OCI-LY1 (cell line): ENCODE data around the gene GFOD1.

Source experiments
- H2AFZ ChIP-seq: fragments of 200-600 bp; sonication (generic), shearing (Covaris generic); 2 replicates; pipeline ENCODE4 v1.6.0; 2014; ENCODE audit warnings: antibody characterized with exemption, mild to moderate bottlenecking, low read length
- H3F3A ChIP-seq: fragments of 200-600 bp; sonication (generic), shearing (Covaris generic); 2 replicates; pipeline ENCODE4 v1.6.0; 2014; ENCODE audit warnings: mild to moderate bottlenecking, antibody characterized with exemption, low read length, moderate library complexity; ENCODE audit not compliant: insufficient read depth
- H3K27ac ChIP-seq: fragments of 200-600 bp; sonication (generic); 2 replicates; pipeline ENCODE4 v1.5.1; 2014; ENCODE audit warnings: low read length, mixed run types, mild to moderate bottlenecking, low read depth; ENCODE audit not compliant: poor library complexity, severe bottlenecking
- H3K27me3 ChIP-seq: fragments of 200-600 bp; sonication (generic); 2 replicates; pipeline ENCODE4 v1.6.0; 2014; ENCODE audit warnings: antibody characterized with exemption, mild to moderate bottlenecking, low read length, moderate library complexity; ENCODE audit not compliant: insufficient read depth
- H3K36me3 ChIP-seq: fragments of 200-600 bp; sonication (generic); 2 replicates; pipeline ENCODE4 v1.6.1; 2014; ENCODE audit warnings: mild to moderate bottlenecking, antibody characterized with exemption, low read length, moderate library complexity, mixed read lengths; ENCODE audit not compliant: insufficient read depth
- H3K4me1 ChIP-seq: fragments of 200-600 bp; sonication (generic); 2 replicates; pipeline ENCODE4 v1.5.1; 2014; ENCODE audit warnings: mild to moderate bottlenecking, low read length, moderate library complexity; ENCODE audit not compliant: insufficient read depth, severe bottlenecking
- H3K4me2 ChIP-seq: fragments of 200-600 bp; sonication (generic), shearing (Covaris generic); 2 replicates; pipeline ENCODE4 v1.6.1; 2014; ENCODE audit warnings: low read length
- H3K4me3 ChIP-seq: fragments of 200-600 bp; sonication (generic); 2 replicates; pipeline ENCODE4 v1.5.1; 2014; ENCODE audit warnings: low read length, low read depth, mild to moderate bottlenecking, mixed read lengths; ENCODE audit not compliant: poor library complexity, severe bottlenecking
- H3K79me2 ChIP-seq: fragments of 200-600 bp; shearing (Covaris generic); 2 replicates; pipeline ENCODE4 v1.6.1; 2016; ENCODE audit warnings: mixed run types, low read length, mixed read lengths; ENCODE audit not compliant: insufficient read depth
- H3K9ac ChIP-seq: fragments of 200-600 bp; sonication (generic), shearing (Covaris generic); 2 replicates; pipeline ENCODE4 v1.6.1; 2014; ENCODE audit warnings: mild to moderate bottlenecking, low read length, mixed read lengths
- H3K9me2 ChIP-seq: fragments of 200-600 bp; sonication (generic), shearing (Covaris generic); 2 replicates; pipeline ENCODE4 v1.6.1; 2014; ENCODE audit warnings: low read depth, mild to moderate bottlenecking, low read length, mixed read lengths
- H3K9me3 ChIP-seq: fragments of 200-600 bp; shearing (Covaris generic); 2 replicates; pipeline ENCODE4 v1.6.1; 2014; ENCODE audit warnings: low read length, mixed read lengths
- H4K20me1 ChIP-seq: fragments of 200-600 bp; sonication (generic), shearing (Covaris generic); 2 replicates; pipeline ENCODE4 v1.6.0; 2016; ENCODE audit warnings: mild to moderate bottlenecking, low read length; ENCODE audit not compliant: insufficient read depth
- EZH2 ChIP-seq: fragments of 200-600 bp; sonication (generic), shearing (Covaris generic); IDR thresholded peaks from 2 replicates; pipeline ENCODE4 v1.8.0; 2017; ENCODE audit warnings: borderline replicate concordance, mixed run types, mild to moderate bottlenecking, antibody characterized with exemption, low read length, moderate library complexity, mixed read lengths
- TF ChIP-seq, protein P1 (sequence below): fragments of 200-600 bp; sonication (generic), shearing (Covaris generic); IDR thresholded peaks from 2 replicates; pipeline ENCODE4 v1.5.1; 2017; ENCODE audit warnings: mild to moderate bottlenecking, antibody characterized with exemption, low read length, moderate library complexity, mixed read lengths

The GFOD1 gene

DNA sequence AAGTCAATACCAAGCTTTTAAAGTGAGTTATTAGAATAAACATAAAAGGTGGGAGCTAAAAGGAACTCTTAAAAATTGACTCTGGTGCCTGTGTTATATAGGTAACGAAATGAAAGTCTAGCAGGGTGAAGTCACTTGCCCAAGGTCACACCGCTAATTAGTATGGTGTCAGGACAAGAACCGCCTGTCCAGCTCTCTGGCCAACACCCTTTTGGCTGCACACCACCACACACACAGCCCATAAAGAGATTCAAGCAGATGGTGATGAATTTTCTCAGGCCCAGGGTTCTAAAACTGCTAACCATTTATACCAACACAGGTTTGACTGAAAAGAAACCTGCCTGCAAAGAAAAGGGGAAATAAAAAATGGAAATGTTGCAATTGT is 20.2 kb downstream of the GFOD1 start:
- H3K4me2 ChIP-seq, result peak overlapping the region; percentile 40; the same call in 1 of the 2 replicates
- no peak overlapping the region; the same call in 1 of the 2 replicates for H3K9ac ChIP-seq

DNA sequence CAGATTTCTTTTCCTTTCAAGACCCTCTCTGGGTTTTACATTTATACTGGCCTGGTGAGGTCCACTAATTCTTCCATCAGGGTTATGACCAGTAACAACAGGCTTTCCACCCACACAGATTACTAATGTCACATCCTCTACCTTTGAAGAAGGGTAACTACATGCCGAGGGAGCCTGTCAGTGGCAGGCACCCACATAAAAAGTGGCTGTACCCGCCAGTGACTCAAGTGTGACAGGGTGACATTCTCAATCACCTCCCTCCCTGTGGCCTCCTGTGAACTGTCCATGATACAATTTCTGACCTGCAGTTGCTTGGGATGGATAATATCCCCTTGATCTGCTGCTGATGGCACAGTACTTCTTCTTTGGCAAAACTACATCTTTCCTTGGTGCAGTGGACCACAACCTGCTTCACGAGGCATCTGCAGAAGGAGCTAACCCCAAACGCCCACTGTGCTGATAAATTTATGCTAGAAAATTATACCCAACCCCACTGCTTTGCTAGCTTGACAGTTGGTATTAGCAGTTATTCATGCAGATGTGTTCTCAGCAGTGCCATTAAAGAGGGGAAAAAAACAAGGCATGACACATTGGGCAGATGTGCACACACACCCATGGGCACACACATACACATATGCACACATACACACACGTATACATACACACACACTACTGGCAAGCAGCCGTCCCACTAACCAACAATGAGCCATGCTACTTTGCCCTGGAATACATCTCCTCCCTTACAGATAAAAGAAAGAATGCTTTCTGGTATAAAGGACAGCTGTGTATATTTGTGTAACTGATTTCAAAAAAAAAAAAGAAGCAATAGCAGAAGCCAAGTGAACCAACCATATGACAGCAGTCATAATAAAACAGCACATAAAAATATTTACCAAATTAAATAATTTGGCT is 20.8 kb downstream of the GFOD1 start:
- Histone ChIP-seq H3F3A (no peaks in the 10 kb centered on the region), H2AFZ (no peak overlapping the region), H3K79me2 (peaks cover 12% of the 10 kb centered on the region; the same call in 1 of the 2 replicates), H3K27me3 (no peaks in the 10 kb centered on the region), H3K27ac (peak overlapping the region; percentile 47), H3K4me1 (peaks cover 82% of the 10 kb centered on the region), H4K20me1 (no peaks in the 10 kb centered on the region), H3K4me2 (peak overlapping the region; percentile 40; the same call in 1 of the 2 replicates), H3K9ac (no peak overlapping the region), H3K9me3 (no peaks in the 10 kb centered on the region), H3K4me3 (no peak overlapping the region), H3K36me3 (peaks cover 24% of the 10 kb centered on the region; the same call in 1 of the 2 replicates), H3K9me2 (no peaks in the 10 kb centered on the region)
- TF ChIP-seq, protein P1, sequence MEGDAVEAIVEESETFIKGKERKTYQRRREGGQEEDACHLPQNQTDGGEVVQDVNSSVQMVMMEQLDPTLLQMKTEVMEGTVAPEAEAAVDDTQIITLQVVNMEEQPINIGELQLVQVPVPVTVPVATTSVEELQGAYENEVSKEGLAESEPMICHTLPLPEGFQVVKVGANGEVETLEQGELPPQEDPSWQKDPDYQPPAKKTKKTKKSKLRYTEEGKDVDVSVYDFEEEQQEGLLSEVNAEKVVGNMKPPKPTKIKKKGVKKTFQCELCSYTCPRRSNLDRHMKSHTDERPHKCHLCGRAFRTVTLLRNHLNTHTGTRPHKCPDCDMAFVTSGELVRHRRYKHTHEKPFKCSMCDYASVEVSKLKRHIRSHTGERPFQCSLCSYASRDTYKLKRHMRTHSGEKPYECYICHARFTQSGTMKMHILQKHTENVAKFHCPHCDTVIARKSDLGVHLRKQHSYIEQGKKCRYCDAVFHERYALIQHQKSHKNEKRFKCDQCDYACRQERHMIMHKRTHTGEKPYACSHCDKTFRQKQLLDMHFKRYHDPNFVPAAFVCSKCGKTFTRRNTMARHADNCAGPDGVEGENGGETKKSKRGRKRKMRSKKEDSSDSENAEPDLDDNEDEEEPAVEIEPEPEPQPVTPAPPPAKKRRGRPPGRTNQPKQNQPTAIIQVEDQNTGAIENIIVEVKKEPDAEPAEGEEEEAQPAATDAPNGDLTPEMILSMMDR, result no peak
- TF ChIP-seq EZH2, result no peak

More for the DNA sequence above, 20.2 kb downstream of the GFOD1 start:
- peaks cover 82% of the 10 kb centered on the region for H3K4me1 ChIP-seq
- no peak overlapping the region for H2AFZ ChIP-seq
- no peaks in the 10 kb centered on the region for H3K9me3 ChIP-seq
- H3K4me3 ChIP-seq, result no peak overlapping the region
- H3K9me2 ChIP-seq, result no peaks in the 10 kb centered on the region
- H3K27me3 ChIP-seq, result no peaks in the 10 kb centered on the region
- TF ChIP-seq EZH2, result no peak
- TF ChIP-seq, protein P1, result no peak
- H4K20me1 ChIP-seq, result no peaks in the 10 kb centered on the region
- no peaks in the 10 kb centered on the region for H3F3A ChIP-seq
- peaks cover 24% of the 10 kb centered on the region; the same call in 1 of the 2 replicates for H3K36me3 ChIP-seq
- H3K79me2 ChIP-seq, result peaks cover 13% of the 10 kb centered on the region; the same call in 1 of the 2 replicates
- H3K27ac ChIP-seq, result peak overlapping the region; percentile 47

DNA sequence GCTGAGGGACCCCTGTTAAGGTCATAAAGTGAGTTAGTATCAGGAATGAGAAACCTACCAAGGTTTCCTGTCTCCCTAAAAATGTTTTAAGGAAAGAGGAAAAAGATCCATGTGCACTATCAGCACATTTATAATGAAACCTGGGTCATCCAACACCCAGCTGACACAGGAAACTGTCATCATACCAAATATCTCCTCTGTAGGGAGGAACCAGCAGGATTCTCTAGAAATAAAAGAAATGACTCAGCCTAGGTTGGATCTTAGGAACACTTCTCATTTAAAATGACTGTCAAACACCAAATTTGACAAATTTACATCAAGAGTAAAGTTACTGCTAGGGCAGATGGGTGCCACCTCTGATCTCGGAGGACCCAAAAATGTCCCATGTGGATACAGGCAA is 21.7 kb downstream of the GFOD1 start:
- Histone ChIP-seq H3K9me2 (no peaks in the 10 kb centered on the region), H3K9me3 (no peaks in the 10 kb centered on the region), H3K4me1 (peaks cover 82% of the 10 kb centered on the region), H3K9ac (no peak overlapping the region), H3K27ac (peak overlapping the region; percentile 26), H4K20me1 (no peaks in the 10 kb centered on the region), H3K4me2 (no peak overlapping the region), H3K79me2 (peaks cover 10% of the 10 kb centered on the region; the same call in 1 of the 2 replicates), H3K27me3 (no peaks in the 10 kb centered on the region), H3K4me3 (no peak overlapping the region), H3F3A (no peaks in the 10 kb centered on the region), H2AFZ (no peak overlapping the region), H3K36me3 (peaks cover 25% of the 10 kb centered on the region)
- TF ChIP-seq, protein P1, result no peak
- TF ChIP-seq EZH2, result no peak
